Measurements from ENCODE around the gene TNNI3.
A peak's percentile ranks its signal among the peaks of the same experiment; 100 is the strongest.

Gene TNNI3

GRCh38 chr19:55178781-55179599, 21.5 kb upstream of the TNNI3 start:
- H3K4me3 ChIP-seq (ENCODE audit: low read depth, low read length), result peak overlapping the region; percentile 44
- no peak for TF ChIP-seq CTCF (IDR thresholded peaks at IDR 0.05; ENCODE audit: low read depth, low read length)

GRCh38 chr19:55176076-55176475, 18.5 kb upstream of the TNNI3 start:
- no peak for TF ChIP-seq CTCF (IDR thresholded peaks at IDR 0.05; ENCODE audit: low read depth, low read length)

GRCh38 chr19:55175117-55175867, 17.8 kb upstream of the TNNI3 start:
- TF ChIP-seq CTCF (IDR thresholded peaks at IDR 0.05; ENCODE audit: low read depth, low read length), result no peak
- H3K4me3 ChIP-seq (ENCODE audit: low read depth, low read length), result no peak overlapping the region

More at GRCh38 chr19:55176076-55176475, 18.5 kb upstream of the TNNI3 start:
- no peak overlapping the region for H3K4me3 ChIP-seq (ENCODE audit: low read depth, low read length)

GRCh38 chr19:55174425-55175116, 17.0 kb upstream of the TNNI3 start:
- no peak for TF ChIP-seq CTCF (IDR thresholded peaks at IDR 0.05; ENCODE audit: low read depth, low read length)
- no peak overlapping the region for H3K4me3 ChIP-seq (ENCODE audit: low read depth, low read length)

- no peak for TF ChIP-seq CTCF (IDR thresholded peaks at IDR 0.05; ENCODE audit: low read depth, low read length)
- H3K4me3 ChIP-seq (ENCODE audit: low read depth, low read length), result peak overlapping the region; percentile 53
These were observed 16.3 kb upstream of the TNNI3 start for GRCh38 chr19:55173714-55174409.

GRCh38 chr19:55173186-55173713, 15.7 kb upstream of the TNNI3 start:
- H3K4me3 ChIP-seq (ENCODE audit: low read depth, low read length), result peak overlapping the region; percentile 53
- TF ChIP-seq CTCF (IDR thresholded peaks at IDR 0.05; ENCODE audit: low read depth, low read length), result no peak
